Loucy (cell line): ENCODE data around the gene ITCH.

ENCODE experiments used
- EZH2phosphoT487 ChIP-seq: fragments of 200-600 bp; IDR thresholded peaks from 2 replicates; pipeline ENCODE4 v1.6.1; 2018; ENCODE audit warnings: antibody characterized with exemption, mild to moderate bottlenecking, moderate library complexity, borderline replicate concordance
- TF ChIP-seq, protein P1 (sequence below): fragments of 200-600 bp; sonication (generic); conservative IDR thresholded peaks from 2 replicates; pipeline ENCODE4 v1.5.1; 2014; ENCODE audit warnings: mild to moderate bottlenecking, antibody characterized with exemption, low read length

DNA sequence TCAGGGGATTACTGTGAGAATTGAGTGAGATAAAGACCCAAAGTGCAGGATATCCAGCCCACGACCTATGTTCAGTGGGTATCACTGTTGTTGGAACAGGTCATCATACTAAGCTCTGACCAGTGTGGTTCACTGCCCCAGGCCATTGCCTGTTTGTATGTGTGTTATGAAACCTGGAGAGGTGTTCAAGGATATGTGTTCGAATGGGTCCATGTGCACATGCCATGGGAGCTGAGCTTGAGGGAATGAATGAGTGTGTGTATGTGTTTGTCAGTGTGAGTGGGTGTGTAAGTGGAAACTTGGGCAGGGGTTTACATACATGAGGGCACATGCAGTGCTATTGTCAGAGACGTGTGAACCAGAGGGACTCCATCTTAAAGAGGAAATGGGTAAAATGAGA is 42.2 kb upstream of the ITCH start:
- TF ChIP-seq, protein P1, sequence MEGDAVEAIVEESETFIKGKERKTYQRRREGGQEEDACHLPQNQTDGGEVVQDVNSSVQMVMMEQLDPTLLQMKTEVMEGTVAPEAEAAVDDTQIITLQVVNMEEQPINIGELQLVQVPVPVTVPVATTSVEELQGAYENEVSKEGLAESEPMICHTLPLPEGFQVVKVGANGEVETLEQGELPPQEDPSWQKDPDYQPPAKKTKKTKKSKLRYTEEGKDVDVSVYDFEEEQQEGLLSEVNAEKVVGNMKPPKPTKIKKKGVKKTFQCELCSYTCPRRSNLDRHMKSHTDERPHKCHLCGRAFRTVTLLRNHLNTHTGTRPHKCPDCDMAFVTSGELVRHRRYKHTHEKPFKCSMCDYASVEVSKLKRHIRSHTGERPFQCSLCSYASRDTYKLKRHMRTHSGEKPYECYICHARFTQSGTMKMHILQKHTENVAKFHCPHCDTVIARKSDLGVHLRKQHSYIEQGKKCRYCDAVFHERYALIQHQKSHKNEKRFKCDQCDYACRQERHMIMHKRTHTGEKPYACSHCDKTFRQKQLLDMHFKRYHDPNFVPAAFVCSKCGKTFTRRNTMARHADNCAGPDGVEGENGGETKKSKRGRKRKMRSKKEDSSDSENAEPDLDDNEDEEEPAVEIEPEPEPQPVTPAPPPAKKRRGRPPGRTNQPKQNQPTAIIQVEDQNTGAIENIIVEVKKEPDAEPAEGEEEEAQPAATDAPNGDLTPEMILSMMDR, result no peak
- TF ChIP-seq EZH2phosphoT487, result no peak
